Superior temporal gyrus (tissue), 1 donor: Measurements from ENCODE around the gene NRIP2.
"Not testable (repeated sequence)": the region's sequence is repeated elsewhere in the genome, so short reads cannot be mapped to it uniquely, and the experiment has no call there.

ENCODE experiments used
- DNase-seq: peaks from one replicate; pipeline ENCODE4 v3.0.0-alpha.2; 2016; ENCODE audit errors: extremely low spot score

Gene NRIP2

GRCh38 chr12:2834581-2835491 is at the start of gene NRIP2:
Gene NRIP2 (minus strand): TSS chr12:2835035. CDS start chr12:2834983, 52 bp downstream.
- DNase-seq: peak; percentile 78

- no peak for DNase-seq
Observed at GRCh38 chr12:2879853-2880252, 45.0 kb upstream of the NRIP2 start.

DNA sequence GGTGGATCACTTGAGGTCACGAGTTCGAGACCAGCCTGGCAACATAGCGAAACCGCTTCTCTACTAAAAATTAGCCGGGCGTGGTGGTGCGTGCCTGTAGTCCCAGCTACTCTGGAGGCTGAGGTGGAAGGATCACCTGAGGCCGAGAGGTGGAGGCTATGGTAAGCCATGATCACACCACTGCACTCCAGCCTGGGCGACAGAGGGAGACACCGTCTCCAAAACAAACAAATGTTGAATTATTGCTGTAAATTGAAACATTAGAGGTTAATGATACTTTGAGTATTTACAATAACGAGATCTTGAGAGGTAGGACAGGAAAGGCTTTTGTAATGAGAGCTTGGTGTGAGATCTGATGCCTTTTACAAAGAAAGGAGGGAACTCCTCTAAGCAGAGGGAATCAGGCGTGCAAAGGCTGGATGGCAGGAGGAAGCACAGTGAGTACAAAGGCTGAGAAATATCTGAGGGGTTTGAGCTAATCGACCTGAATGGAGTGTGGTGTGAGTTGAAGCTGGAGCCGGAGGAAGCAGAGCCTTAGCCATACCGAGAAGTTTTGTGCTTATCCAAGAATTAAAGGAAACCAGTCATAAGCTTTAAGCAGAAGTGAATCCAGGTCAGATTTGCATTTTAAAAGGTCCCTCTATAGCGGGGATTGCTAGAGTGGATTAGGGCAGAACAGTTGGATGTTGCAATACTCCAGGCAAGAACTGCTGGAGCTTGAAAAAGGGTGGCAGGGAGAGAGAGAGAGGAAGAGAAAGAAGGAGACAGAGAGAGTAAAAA is 43.3 kb upstream of the NRIP2 start:
- DNase-seq: no peak

DNA sequence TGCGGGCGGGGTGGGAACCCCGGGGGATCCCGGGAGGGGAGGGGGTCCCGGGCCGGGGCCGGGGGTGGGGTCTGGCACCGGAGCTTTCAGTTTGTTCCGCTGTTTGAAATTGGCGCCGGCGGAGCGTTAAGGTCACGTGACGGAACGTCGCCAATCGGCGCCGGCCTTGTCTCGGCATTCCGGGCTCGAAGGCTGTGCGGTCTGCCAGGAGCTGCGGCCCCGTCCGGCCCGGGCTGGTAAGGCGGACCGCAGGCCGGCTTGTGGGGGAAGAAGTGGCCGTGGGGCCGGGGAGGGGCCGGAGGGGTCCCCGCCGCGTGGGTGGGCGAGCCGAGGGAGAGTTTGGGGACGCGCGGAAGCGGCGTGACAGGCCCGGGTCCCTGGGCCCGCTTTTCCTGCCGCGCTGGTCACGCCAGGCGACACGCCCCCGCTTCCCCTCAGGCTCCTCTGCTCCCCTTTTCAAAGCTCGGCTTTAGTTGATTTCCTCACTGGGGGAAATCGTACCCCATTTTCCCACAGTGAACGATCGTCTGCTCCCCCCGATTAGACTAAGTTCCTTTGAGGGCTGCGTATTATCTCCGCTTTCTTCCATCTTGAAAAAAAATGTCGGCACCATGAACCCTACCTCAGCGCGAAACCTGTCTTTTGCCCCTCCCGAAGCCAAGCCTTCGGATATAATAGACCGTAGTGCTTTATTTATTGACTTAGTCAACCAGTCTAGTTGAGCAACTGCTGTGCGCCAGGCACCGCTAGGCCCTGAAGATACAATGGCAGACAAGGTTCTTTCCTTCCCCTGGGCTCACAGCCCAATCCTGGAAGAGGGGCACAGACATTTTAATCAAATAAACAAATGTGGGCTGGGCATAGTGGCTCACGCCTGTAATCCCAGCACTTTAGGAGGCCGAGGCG is 42.5 kb upstream of the NRIP2 start, which contains the start of the genes FOXM1 and RHNO1:
Gene FOXM1 (minus strand): TSS at position 128 of the 906 bp plus-strand sequence. CDS start 2,696 bp downstream, outside the sequence.
Gene RHNO1 (plus strand): TSS at position 177 of the 906 bp plus-strand sequence. CDS start 8,144 bp downstream, outside the sequence.
- peak; percentile 96 for DNase-seq

- no peak for DNase-seq
Observed at GRCh38 chr12:2876431-2877046, 41.7 kb upstream of the NRIP2 start.

GRCh38 chr12:2868986-2869632 is 34.3 kb upstream of the NRIP2 start:
- not testable (repeated sequence) for DNase-seq

DNA sequence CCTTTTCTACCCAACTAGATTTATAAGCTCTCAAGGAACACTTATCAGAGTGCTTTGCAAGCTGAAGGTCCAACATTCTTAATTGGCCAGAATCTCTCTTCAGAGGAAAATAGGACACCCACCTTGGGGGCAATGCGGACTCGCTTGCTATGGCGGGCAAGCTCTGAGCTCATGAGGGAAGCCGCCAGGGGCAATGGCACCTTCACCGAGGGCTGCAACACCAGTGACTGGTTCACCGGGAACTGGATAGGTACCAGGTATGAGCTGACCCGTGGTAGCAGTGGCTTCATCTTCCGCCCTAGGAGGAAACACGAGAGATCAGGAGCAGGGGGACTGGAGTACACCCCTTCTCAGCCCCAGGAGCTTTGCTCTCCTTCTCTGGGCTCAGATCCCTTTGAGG is 29.4 kb upstream of the NRIP2 start:
- DNase-seq: no peak

DNA sequence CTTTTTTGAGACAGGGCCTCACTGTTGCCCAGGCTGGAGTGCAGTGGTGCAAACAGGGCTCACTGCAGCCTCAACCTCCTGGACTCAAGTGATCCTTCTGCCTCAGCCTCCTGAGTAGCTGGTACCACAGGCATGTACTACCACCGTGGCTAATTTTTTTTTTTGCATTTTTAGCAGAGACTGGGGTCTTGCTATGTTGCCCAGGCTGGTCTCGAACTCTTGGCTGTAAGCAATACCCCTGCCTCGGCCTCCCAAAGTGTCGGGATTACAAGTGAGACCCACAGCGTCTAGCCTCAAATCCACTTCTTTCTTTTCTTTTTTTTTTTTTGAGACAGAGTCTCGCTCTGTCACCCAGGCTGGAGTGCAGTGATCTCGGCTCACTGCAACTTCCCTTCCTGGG is 28.6 kb upstream of the NRIP2 start:
- not testable (repeated sequence) for DNase-seq

DNA sequence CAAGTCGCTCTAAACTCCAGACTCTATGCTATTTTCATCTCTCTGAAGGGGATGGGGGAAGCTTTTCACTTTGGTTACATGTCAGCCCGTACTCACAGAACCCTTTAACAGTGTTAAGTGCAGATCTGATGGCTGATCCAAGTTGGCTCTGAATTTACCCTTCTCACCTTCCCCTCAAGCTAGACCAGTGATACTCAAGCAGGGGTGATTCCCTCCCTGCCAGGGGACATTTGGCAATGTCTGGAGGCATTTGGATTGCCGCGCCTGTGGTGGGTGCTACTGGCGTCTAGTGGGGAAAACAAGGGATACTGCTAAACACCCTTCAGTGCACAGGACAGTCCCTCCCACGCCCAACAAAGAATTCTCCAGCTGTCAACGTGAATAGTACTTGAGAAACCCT is 28.0 kb upstream of the NRIP2 start:
- no peak for DNase-seq

DNA sequence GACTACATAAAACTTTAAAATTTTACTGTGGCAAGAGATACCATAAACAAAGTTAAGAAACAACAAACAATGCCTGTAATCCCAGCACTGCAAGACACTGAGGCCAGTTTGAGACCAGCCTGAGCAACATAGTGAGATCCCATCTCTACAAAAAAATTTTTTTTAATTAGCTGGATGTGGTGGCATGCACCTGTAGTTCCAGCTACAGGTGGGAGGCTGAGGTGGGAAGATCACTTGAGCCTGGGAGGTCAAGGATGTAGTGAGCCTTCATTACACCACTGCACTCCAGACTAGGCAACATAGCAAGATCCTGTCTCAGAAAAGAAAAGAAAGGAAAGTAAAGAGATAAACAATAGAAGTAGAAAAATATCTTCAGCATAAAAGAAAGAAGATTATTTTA is 25.3 kb upstream of the NRIP2 start:
- no peak for DNase-seq

DNA sequence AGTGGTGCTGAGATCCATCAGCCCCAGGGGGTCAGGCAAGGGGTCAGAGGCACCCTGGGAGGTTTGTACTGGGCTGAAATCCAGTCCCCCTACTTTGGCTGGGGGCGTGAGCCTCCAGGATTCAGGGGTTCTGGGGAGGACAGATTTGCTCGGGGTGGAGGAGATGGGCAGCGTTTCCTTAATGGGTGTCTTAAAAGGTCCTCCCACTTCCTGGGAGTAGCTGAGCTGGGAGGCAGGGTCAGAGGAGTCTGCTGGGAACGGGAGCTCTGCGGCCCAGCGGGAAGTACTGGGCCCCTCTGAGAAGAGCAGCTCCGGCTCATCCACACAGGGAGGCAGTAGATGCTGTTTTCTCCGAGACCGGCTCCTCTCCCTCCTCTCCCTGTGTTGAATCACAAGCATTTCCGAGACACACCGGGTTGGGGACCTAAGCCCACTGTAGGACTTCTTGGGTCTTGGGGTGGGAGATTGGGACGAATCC is 24.1 kb upstream of the NRIP2 start:
- DNase-seq: no peak

GRCh38 chr12:2858334-2858733 is 23.5 kb upstream of the NRIP2 start:
- no peak for DNase-seq

DNA sequence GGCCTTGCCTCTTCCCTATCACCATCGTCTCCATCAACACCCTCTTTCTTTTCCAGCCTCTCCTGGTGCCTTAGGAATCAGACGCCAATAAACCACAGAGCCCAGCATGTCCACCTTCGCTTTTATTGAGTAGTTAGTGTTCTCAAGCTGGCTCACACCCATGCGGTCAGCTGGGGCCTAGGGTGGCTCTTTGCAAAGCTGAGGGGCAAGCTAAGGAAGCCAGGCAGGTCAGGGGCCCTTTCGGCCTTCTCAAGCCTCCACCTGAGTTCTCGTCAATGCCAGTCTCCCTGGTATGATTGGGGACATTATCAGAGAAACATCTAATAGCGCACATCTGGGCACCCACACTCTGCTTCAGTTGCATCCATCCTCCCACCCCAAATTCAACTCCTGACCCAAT is 22.7 kb upstream of the NRIP2 start:
- no peak for DNase-seq

GRCh38 chr12:2857021-2857431 is 22.2 kb upstream of the NRIP2 start, which contains the start of gene TEX52:
Gene TEX52 (minus strand): TSS chr12:2857039. CDS start chr12:2857026, 13 bp downstream.
- DNase-seq: no peak

- DNase-seq: no peak
Observed at GRCh38 chr12:2856051-2856450, 21.2 kb upstream of the NRIP2 start.

DNA sequence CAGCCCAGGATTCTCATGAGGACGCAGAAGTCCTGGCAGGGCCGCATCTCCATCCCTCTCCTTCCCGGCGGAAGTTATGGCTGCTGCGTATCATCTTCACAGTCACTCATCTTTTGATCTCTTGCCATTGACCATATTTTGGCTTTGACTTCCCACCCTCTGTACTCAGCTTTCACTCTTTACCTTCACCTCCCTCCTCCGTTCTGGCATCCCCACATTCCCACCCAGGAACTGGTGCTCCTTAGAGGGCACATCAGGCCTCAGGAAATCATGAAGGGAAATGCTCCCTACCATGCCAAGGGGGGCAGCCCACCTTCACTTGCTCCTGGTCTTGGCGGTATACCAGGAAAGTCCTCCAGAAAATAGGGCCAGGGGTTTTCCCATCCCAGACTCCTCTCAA is 20.7 kb upstream of the NRIP2 start:
- no peak for DNase-seq

- DNase-seq: no peak
Observed at GRCh38 chr12:2854669-2855453, 20.0 kb upstream of the NRIP2 start.

DNA sequence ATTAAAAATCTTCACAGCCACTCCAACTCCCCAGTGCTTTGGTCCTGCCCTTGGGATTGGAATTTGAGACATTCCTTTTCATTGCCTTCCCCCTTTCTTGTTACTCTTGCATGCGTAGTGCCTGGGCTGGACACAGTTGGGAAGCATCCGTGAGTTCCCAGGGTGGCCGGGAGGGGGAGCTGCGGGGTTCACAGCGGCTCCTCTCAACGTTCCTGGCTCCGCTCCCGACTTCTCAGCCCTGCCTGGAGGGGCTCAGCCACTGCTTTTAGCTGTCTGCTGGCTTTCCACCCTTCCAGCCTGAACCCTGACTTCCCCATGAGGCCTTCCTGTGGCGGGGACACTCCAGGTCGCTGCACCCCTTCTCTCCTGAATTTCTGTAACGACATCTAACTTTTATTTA is 18.8 kb upstream of the NRIP2 start:
- peak; percentile 85 for DNase-seq

DNA sequence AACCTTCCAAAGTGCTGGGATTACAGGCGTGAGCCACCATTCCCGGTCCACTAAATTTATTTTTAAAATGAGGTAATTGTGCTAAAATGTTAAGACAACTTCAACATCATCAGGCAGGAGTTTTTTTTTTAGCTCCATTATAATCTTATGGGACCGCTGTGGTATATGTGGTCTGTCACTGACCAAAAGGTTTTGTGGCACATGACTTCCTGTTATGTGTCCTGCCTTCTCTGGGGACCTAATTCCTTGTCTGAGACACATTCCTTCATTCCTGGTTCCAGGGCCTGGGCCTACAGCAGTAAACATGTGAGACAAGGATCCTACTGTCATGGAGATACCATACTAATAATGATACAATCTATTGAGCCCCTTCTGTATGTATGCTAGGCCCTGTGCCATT is 17.1 kb upstream of the NRIP2 start:
- no peak for DNase-seq
